Measurements from ENCODE around the gene PDE9A.
"Not testable (repeated sequence)": the region's sequence is repeated elsewhere in the genome, so short reads cannot be mapped to it uniquely, and the experiment has no call there.

Gene PDE9A

GRCh38 chr21:42624936-42625335 is 28.5 kb upstream of the PDE9A start:
- DNase-seq, result no peak

DNA sequence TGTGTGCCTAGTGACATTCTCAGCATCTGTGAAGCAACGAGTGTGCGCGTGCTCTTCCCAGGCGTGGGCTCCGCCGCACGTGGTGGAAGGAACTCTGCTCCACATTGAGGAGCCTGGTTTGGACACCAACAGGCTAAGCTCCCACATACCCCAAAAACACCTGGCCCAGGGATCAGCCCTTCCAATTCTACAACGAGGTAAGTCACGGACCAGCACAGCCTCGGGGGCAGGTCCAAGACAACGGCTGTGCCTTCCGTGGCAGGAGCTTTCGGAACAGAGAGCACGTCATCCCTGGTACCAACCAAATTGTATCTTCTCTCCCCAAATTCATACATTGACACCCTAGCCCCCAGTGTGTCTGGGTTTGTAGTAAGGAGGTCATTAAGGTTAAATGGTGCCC is 27.2 kb upstream of the PDE9A start:
- DNase-seq, result no peak

DNA sequence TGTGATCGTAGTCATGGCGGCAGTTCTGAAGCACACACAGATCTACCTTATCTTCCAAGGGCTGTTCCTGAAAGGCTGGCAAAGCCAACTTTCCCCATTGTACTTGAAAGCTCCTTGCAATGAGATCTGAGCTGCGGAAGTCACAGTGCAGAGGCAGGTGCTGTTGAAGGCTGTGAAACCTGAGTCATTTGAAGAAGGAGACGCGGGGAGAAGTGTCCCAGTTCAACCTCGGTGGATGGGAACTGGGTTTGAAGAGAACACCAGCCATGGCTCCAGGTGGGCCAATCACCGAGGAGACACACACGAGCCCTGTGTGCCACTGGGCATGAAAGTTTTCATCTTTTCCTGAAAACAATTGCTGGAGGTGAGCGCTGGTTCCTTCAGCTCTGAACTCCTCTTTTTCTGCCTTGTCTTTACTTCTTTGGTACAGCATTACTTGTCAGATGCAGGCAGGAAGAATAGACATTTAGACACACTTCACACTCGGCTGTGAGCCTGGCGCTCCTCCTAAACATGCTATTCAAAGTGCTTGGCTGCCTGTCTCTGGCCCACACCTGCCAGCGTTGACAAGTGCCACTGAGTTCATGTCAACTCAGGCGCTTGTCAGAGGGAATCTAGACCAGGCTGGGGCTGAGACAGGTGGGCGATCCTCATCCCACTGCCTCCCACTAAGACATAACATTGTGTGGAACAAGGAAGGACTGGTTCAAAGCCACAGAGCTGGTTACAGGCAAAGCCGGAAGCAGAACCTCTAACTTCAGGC is 25.7 kb upstream of the PDE9A start:
- DNase-seq, result no peak

DNA sequence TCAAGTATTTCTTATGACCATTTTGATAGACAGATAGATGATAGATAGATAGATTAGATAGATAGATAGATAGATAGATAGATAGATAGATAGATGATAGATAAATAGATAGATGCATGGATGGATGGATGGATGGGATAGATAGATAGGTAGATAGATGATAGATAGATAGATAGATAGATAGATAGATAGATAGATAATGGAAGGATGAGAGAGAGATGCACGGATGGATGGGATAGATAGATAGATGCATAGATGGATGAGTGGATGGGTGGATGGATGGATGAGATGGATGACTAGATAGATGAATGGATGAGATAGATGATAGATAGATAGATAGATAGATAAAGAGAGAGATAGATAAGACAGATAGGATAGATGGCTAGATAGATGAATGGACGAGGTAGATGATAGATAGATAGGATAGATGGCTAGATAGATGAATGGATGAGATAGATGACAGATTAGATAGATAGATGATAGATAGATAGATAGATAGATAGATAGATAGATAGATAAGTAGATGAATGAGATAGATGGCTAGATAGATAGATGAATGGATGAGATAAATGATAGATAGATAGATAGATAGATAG is 24.9 kb upstream of the PDE9A start:
- DNase-seq, result not testable (repeated sequence)

GRCh38 chr21:42629933-42630589 is 23.4 kb upstream of the PDE9A start:
- no peak for DNase-seq

- no peak for DNase-seq
Observed at GRCh38 chr21:42630626-42631025, 22.8 kb upstream of the PDE9A start.

GRCh38 chr21:42631142-42631541 is 22.3 kb upstream of the PDE9A start:
- no peak for DNase-seq

- no peak for DNase-seq
Observed at GRCh38 chr21:42632336-42632751, 21.1 kb upstream of the PDE9A start.

DNA sequence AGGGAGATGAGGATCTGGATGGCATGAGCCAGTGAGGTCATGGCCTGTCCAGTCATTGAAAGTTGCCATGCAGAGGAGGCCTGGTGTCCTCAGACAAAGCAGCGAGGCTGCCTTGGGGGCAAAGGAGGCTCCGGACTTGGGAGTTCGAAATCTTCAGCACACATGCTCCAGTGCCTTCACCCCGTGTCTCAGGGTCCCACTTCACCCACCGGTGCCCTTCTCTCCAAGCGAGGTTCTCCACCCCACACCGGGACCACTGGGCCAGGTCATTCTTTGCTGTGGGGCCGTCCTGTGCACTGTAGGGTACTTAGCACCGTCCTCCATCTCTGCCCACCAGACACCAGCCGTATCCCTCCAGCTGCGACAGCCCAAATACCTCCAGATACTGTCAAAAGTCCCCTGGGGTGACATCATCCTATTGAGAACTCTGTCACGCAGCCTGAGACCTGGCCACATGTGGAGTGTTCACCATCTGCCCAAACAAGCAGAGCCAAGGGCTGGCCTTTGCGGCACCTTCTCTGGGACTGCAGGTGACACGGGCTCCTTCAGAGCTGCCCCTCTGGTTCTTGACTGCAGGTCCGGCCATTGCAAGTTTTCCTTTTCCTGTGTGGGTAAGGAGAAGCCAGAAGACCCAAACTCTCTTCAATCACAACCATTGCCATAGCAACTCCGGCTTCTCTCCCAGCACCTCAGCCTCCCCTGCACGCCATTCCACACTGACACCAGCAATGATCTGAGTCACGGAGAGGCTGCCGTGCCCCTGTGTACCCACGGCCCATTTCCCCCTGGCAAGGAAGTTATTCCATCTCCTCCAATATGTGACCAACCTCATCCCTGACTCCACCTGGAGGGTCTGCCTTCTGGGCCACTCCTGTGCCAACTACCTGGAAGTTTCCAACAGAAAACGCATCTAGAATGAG is 20.4 kb upstream of the PDE9A start:
- DNase-seq, result no peak

GRCh38 chr21:42633858-42634257 is 19.6 kb upstream of the PDE9A start:
- no peak for DNase-seq

- no peak for DNase-seq
Observed at GRCh38 chr21:42635848-42636519, 17.4 kb upstream of the PDE9A start.

GRCh38 chr21:42636520-42637266 is 16.7 kb upstream of the PDE9A start:
- DNase-seq, result no peak

DNA sequence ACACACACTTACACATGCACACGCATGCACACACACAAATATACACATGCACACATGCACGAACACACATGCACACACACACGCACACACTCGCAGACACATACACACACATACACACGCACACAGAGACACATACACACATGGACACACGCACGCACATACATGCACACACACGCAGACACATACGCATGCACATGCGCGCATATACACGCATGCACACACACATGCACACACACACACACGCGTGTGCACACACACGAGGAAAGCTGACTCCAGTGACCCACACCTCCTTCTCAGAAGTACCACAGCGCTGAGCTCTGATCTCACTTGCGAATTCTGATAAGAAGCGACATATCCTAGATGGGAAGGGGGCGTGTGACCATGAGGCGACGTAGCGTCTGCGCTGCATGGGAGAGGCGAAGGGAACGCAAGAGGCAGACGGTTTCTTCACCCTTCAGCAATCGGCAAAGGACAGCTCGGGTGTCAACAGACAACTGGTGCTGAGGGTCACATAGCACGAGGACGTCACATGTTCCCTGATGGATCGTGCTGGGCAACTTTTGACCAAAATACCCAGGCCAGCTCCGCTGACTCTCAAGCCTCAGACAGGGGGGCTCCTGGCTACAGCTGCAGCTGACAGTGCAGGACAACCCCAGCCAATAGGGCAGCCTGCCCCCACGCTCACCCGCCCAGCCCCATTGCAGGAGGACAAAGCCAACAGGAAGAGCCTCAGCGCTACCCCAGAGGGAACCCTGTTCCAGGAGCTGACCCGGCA is 16.0 kb upstream of the PDE9A start:
- DNase-seq, result no peak

GRCh38 chr21:42638266-42638863 is 15.1 kb upstream of the PDE9A start:
- no peak for DNase-seq

DNA sequence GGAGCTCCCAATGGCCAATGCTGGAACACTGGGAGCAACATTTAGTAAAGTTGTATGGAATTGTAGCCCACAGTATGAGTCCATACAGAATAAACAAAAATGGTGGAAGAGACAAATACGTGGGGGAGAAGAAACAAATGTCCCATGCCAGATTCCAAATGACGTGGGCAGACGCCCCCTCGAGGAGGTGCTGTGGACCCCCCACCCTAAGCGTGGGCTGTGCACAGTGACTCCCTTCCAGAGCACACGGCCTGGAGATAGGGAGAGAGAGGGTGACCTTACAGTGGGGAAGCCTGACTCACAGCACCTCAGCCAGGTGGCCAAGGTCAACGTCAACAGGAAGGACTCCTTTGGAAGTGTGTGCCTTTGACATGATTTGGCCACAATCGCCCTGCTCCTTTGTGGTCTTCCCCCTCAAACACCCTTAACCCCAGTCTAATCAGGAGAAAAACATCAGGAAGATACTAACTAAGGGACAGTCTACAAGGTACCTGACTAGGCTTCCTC is 13.7 kb upstream of the PDE9A start:
- DNase-seq, result no peak

- no peak for DNase-seq
Observed at GRCh38 chr21:42640486-42640885, 12.9 kb upstream of the PDE9A start.

GRCh38 chr21:42641311-42642218 is 11.9 kb upstream of the PDE9A start:
- DNase-seq, result no peak

GRCh38 chr21:42642219-42642745 is 11.1 kb upstream of the PDE9A start:
- DNase-seq, result no peak
